DND-41 (cell line): ENCODE results near the gene ATG16L2.
A peak's percentile ranks its signal among the peaks of the same experiment; 100 is the strongest.

Experiments
- ATAC-seq: fragments of 200-7000 bp; cut with Tn5 transposase; 3 replicates; pipeline ENCODE4 v1.9.1; 2021; ENCODE audit warnings: low read depth; ENCODE audit not compliant: insufficient read depth
- DNase-seq: peaks from one replicate; pipeline ENCODE4 v3.0.0-alpha.2; 2020
- H2AFZ ChIP-seq: 2 replicates; pipeline ENCODE4 v1.6.0; 2012; ENCODE audit warnings: low read depth, low read length
- H3K27ac ChIP-seq: 2 replicates; pipeline ENCODE4 v1.5.1; 2012; ENCODE audit warnings: low read length, inconsistent platforms
- H3K27me3 ChIP-seq: fragments of 200-600 bp; sonication (generic); 2 replicates; pipeline ENCODE4 v1.6.0; 2012; ENCODE audit warnings: low read length, mild to moderate bottlenecking, inconsistent platforms; ENCODE audit not compliant: insufficient read depth, poor library complexity
- H3K36me3 ChIP-seq: 2 replicates; pipeline ENCODE4 v1.5.1; 2012; ENCODE audit warnings: low read length, inconsistent platforms; ENCODE audit not compliant: insufficient read depth
- H3K4me1 ChIP-seq: 2 replicates; pipeline ENCODE4 v1.5.1; 2012; ENCODE audit warnings: mild to moderate bottlenecking, low read length; ENCODE audit not compliant: insufficient read depth
- H3K4me2 ChIP-seq: 2 replicates; pipeline ENCODE4 v1.6.0; 2012; ENCODE audit warnings: mild to moderate bottlenecking, moderate library complexity, low read length, inconsistent platforms; ENCODE audit not compliant: insufficient read depth
- H3K4me3 ChIP-seq, 2 experiments: fragments of 200-600 bp in 1 of 2; shearing (Covaris generic) in 1 of 2; 2 replicates each; pipeline ENCODE4 v1.5.1; 2012 to 2016; ENCODE audit warnings: inconsistent platforms in 2 of 2, low read length in 2 of 2, mild to moderate bottlenecking in 2 of 2, low read depth in 1 of 2, moderate library complexity in 1 of 2
- H3K79me2 ChIP-seq: 2 replicates; pipeline ENCODE4 v1.6.0; 2012; ENCODE audit warnings: low read length, inconsistent platforms; ENCODE audit not compliant: insufficient read depth
- H3K9ac ChIP-seq: 2 replicates; pipeline ENCODE4 v1.6.0; 2012; ENCODE audit warnings: low read depth, mild to moderate bottlenecking, inconsistent platforms, low read length, moderate library complexity
- H3K9me3 ChIP-seq: 2 replicates; pipeline ENCODE4 v1.5.1; 2012; ENCODE audit warnings: low read length, moderate library complexity, mild to moderate bottlenecking, inconsistent platforms; ENCODE audit not compliant: insufficient read depth, severe bottlenecking
- H4K20me1 ChIP-seq: 2 replicates; pipeline ENCODE4 v1.6.0; 2012; ENCODE audit warnings: low read length; ENCODE audit not compliant: insufficient read depth
- CTCF ChIP-seq: IDR thresholded peaks from 2 replicates; pipeline ENCODE4 v1.5.1; 2012; ENCODE audit warnings: borderline replicate concordance, low read length, moderate library complexity, mild to moderate bottlenecking; ENCODE audit not compliant: poor library complexity, severe bottlenecking; ENCODE audit errors: extremely low read depth
- EZH2 ChIP-seq: IDR thresholded peaks from 3 replicates; pipeline ENCODE4 v1.6.1; 2012; ENCODE audit warnings: borderline replicate concordance, low read depth, mild to moderate bottlenecking, moderate library complexity, low read length, inconsistent platforms; ENCODE audit not compliant: severe bottlenecking

ATG16L2 gene

GRCh38 chr11:72770799-72771198 is 43.4 kb upstream of the ATG16L2 start:
- Histone ChIP-seq H3K4me2 (no peak overlapping the region), H3K4me3 (no peak overlapping the region), H3K9me3 (no peaks in the 10 kb centered on the region), H3K9ac (no peak overlapping the region), H3K27ac (no peak overlapping the region), H3K36me3 (no peaks in the 10 kb centered on the region), H3K27me3 (no peaks in the 10 kb centered on the region), H3K4me1 (no peaks in the 10 kb centered on the region), H2AFZ (no peak overlapping the region), H4K20me1 (peaks cover 3% of the 10 kb centered on the region; the same call in 1 of the 2 replicates), H3K79me2 (no peaks in the 10 kb centered on the region)
- ATAC-seq: no peak
- no peak for DNase-seq
- TF ChIP-seq EZH2: no peak

GRCh38 chr11:72771507-72771906 is 42.7 kb upstream of the ATG16L2 start:
- Histone ChIP-seq H3K9ac (no peak overlapping the region), H3K4me3 (no peak overlapping the region), H2AFZ (no peak overlapping the region), H3K27ac (no peak overlapping the region), H3K4me2 (no peak overlapping the region), H3K79me2 (no peaks in the 10 kb centered on the region), H3K9me3 (no peaks in the 10 kb centered on the region), H3K27me3 (no peaks in the 10 kb centered on the region), H4K20me1 (peaks cover 3% of the 10 kb centered on the region; the same call in 1 of the 2 replicates), H3K4me1 (no peaks in the 10 kb centered on the region), H3K36me3 (no peaks in the 10 kb centered on the region)
- DNase-seq: no peak
- TF ChIP-seq CTCF (no peak), EZH2 (no peak)
- no peak for ATAC-seq

- DNase-seq (no peak), ATAC-seq (no peak)
- Histone ChIP-seq H3K9me3 (no peaks in the 10 kb centered on the region), H3K79me2 (no peaks in the 10 kb centered on the region), H3K9ac (no peak overlapping the region), H3K27me3 (no peaks in the 10 kb centered on the region), H3K4me1 (no peaks in the 10 kb centered on the region), H4K20me1 (peaks cover 3% of the 10 kb centered on the region; the same call in 1 of the 2 replicates), H3K4me2 (no peak overlapping the region), H3K36me3 (no peaks in the 10 kb centered on the region), H2AFZ (no peak overlapping the region), H3K27ac (no peak overlapping the region), H3K4me3 (no peak overlapping the region)
- no peak for TF ChIP-seq EZH2
- TF ChIP-seq CTCF: no peak
Observed at GRCh38 chr11:72772059-72772458, 42.2 kb upstream of the ATG16L2 start.

- no peak overlapping the region for H3K4me3 ChIP-seq
- DNase-seq (no peak), ATAC-seq (peak; percentile 45; the same call in 1 of the 3 replicates)
- no peaks in the 10 kb centered on the region for H3K4me1 ChIP-seq
- peaks cover 3% of the 10 kb centered on the region; the same call in 1 of the 2 replicates for H4K20me1 ChIP-seq
- no peaks in the 10 kb centered on the region for H3K79me2 ChIP-seq
- H3K27ac ChIP-seq: no peak overlapping the region; the same call in 1 of the 2 replicates
- no peak overlapping the region for H3K4me2 ChIP-seq
- TF ChIP-seq CTCF: no peak
- no peak for TF ChIP-seq EZH2
- H3K36me3 ChIP-seq: no peaks in the 10 kb centered on the region
- H3K9ac ChIP-seq: no peak overlapping the region
- H2AFZ ChIP-seq: no peak overlapping the region
- no peaks in the 10 kb centered on the region for H3K9me3 ChIP-seq
- H3K27me3 ChIP-seq: no peaks in the 10 kb centered on the region
Observed at GRCh38 chr11:72773291-72773690, 40.9 kb upstream of the ATG16L2 start.
